ENCODE measurements around the gene MSANTD3.

- TF ChIP-seq CTCF (IDR thresholded peaks at IDR 0.05) (no peak), POLR2A (IDR thresholded peaks at IDR 0.05) (no peak)
Measured at GRCh38 chr9:100406962-100407361, 20.0 kb upstream of the MSANTD3 start.
